Measurements from ENCODE around the gene RSPH1. TPM values are rescaled to one million over a fixed set of nuclear protein-coding genes. Genes with fewer than 3 reads are reported as not detected.

RSPH1 gene
- total and polyA plus RNA-seq, 2 of the 4 experiments (the other 2 are of a cell fraction): not detected

DNA sequence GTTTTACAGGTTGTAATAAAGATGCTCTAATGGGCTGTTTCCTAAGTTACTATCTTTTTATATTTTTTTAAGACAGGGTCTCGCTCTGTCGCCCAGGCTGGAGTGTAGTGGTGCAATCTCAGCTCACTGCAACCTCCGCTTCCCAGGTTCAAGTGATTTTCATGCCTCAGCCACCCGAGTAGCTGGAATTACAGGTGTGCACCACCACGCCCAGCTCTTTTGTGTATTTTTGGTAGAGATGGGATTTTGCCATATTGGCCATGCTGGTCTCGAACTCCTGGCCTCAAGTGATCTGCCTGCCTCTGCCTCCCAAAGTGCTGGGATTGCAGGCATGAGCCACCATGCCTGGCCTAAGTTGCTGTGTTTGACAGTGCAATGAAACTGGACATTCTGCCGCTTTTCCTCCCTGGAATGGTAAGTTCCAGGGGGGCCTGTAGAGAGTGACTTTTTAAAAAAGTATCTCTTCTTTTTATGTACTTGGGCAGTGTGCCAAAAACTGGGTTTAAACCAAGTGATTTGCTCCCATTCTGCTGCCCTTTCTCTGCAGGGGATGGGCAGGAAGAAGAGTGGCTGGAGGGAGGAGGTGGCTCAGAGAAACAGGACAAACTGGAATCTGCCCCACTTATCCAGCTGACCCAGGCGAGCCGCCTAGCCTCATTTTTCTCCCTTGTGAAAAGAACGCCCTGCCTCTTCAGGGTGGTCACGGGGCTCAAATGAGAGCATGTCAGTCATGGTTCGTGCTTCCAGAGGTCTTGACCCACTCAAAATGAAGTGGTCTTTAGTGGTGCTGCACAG is 19.9 kb upstream of the RSPH1 start:
- Histone ChIP-seq H3K56ac (ENCODE audit: extremely low read depth, insufficient read depth, low read length) (no peak overlapping the region), H2BK15ac (ENCODE audit: low read depth, low read length) (no peak overlapping the region), H3K4ac (ENCODE audit: low read depth, low read length) (no peak overlapping the region), H3K9me3 (ENCODE audit: control insufficient read depth, insufficient read depth, low read length) (no peaks in the 10 kb centered on the region), H3K79me1 (ENCODE audit: low read depth in 1 of 2, low read length in 2 of 2) (no peaks in the 10 kb centered on the region), H2BK120ac (ENCODE audit: low read depth, low read length) (no peak overlapping the region), H3K9me1 (ENCODE audit: insufficient read depth, low read length) (peaks cover 2% of the 10 kb centered on the region; the same call in 1 of the 2 replicates), H2BK5ac (ENCODE audit: low read depth, low read length, poor library complexity, severe bottlenecking) (no peak overlapping the region), H3K4me1 (ENCODE audit: control insufficient read depth, insufficient read depth, low read length) (0 out of 2 replicates have a peak, but pooled peaks cover 2% of the 10 kb centered on the region), H4K8ac (ENCODE audit: low read depth in 2 of 2, low read length in 2 of 2) (no peak overlapping the region), H3K14ac (replicated peaks; ENCODE audit: low read depth, low read length) (no peak overlapping the region), H2AK9ac (replicated peaks; ENCODE audit: low read depth, low read length, poor library complexity) (no peak overlapping the region), H4K5ac (ENCODE audit: low read depth, low read length) (no peak overlapping the region), H2AK5ac (ENCODE audit: low read depth, low read length) (no peak overlapping the region), H3K4me2 (ENCODE audit: low read depth, low read length) (no peak overlapping the region), H3K27ac (ENCODE audit: insufficient read depth, low read length) (no peak overlapping the region), H3K23ac (ENCODE audit: low read depth, low read length) (no peak overlapping the region), H3K9ac (ENCODE audit: low read depth, low read length) (no peak overlapping the region), H2AFZ (replicated peaks; ENCODE audit: low read length, poor library complexity) (no peak overlapping the region), H4K20me1 (ENCODE audit: insufficient read depth, low read length) (no peaks in the 10 kb centered on the region), H3K18ac (ENCODE audit: low read depth, low read length) (no peak overlapping the region), H2BK20ac (ENCODE audit: low read depth, low read length) (no peak overlapping the region), H3K27me3 (ENCODE audit: control insufficient read depth, insufficient read depth, low read length) (peaks cover 41% of the 10 kb centered on the region), H4K91ac (ENCODE audit: insufficient read depth, low read depth, low read length) (no peak overlapping the region), H3K4me3 (ENCODE audit: insufficient read depth, low read depth, low read length) (no peak overlapping the region), H3K36me3 (ENCODE audit: control insufficient read depth, insufficient read depth, low read length) (no peaks in the 10 kb centered on the region)
- intact Hi-C loops (cut with micrococcal nuclease): no loop called here
- ChIA-PET POLR2A (ENCODE audit: unreplicated experiment) (no interaction called here), CTCF (no interaction called here)
- WGBS, 2 experiments (ENCODE audit: extremely low coverage in 2 of 2, insufficient read length in 1 of 2): 70% methylated on average over 2 of the region's 12 CpGs; no CpG with 5 or more reads in 1 of the 2 experiments
- dilution Hi-C loops (cut with HindIII; ENCODE audit: low sequenced_read_pairs, unreplicated experiment): no loop called here
- BruUV-seq (replicated peaks): no TSS peak
- ATAC-seq (ENCODE audit: low read depth) (no peak), DNase-seq (no peak)
- TF ChIP-seq MXI1 (IDR thresholded peaks at IDR 0.05; ENCODE audit: borderline replicate concordance, low read depth, low read length): no peak
- in situ Hi-C loops (cut with MboI; ENCODE audit: low sequenced_read_pairs): no loop called here

Measured in IMR-90 (cell line).